Cardiac fibroblast (primary cell): ENCODE data around the gene MEMO1.
"Not testable (repeated sequence)": the region's sequence is repeated elsewhere in the genome, so short reads cannot be mapped to it uniquely, and the experiment has no call there.

Experiments used
- DNase-seq, 2 donors: peaks; one replicate each; pipeline versions ENCODE4 v3.0.0 to v3.0.0-alpha.2; 2010; ENCODE audit warnings: low read depth in 2 of 2
- H3K4me3 ChIP-seq, 2 donors: replicated peaks in 1 of 2; 1 replicate in 1 of 2; 2 replicates in 1 of 2; pipeline ENCODE4 v1.5.1; 2011; ENCODE audit warnings: low read depth in 2 of 2, low read length in 2 of 2, mild to moderate bottlenecking in 2 of 2, moderate library complexity in 1 of 2
- TF ChIP-seq, protein P1 (sequence below): IDR thresholded peaks from one replicate; pipeline ENCODE4 v1.5.1; 2011; ENCODE audit warnings: low read depth, mild to moderate bottlenecking, low read length, inconsistent platforms

MEMO1 gene

DNA sequence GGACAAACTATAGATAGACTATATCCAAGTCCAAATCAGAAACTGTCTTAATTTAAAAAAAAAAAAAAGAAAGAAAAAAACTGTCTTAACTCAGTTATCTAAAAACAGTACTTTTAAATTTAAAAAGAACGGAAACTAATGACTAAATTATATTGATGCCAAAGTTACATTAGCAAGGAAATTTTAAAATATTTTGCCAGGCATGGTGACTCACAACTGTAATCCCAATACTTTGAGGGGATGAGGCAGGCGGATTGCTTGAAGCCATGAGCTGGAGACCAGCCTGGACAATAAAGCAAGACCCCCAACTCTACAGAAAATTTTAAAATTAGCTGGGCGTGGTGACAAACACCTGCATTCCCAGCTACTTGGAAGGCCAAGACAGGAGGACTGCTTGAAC is 30.9 kb downstream of the MEMO1 start:
- TF ChIP-seq, protein P1, sequence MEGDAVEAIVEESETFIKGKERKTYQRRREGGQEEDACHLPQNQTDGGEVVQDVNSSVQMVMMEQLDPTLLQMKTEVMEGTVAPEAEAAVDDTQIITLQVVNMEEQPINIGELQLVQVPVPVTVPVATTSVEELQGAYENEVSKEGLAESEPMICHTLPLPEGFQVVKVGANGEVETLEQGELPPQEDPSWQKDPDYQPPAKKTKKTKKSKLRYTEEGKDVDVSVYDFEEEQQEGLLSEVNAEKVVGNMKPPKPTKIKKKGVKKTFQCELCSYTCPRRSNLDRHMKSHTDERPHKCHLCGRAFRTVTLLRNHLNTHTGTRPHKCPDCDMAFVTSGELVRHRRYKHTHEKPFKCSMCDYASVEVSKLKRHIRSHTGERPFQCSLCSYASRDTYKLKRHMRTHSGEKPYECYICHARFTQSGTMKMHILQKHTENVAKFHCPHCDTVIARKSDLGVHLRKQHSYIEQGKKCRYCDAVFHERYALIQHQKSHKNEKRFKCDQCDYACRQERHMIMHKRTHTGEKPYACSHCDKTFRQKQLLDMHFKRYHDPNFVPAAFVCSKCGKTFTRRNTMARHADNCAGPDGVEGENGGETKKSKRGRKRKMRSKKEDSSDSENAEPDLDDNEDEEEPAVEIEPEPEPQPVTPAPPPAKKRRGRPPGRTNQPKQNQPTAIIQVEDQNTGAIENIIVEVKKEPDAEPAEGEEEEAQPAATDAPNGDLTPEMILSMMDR, result no peak
- no peak overlapping the region for H3K4me3 ChIP-seq
- DNase-seq, result peak in 1 of 2 donors; percentile 45

GRCh38 chr2:31979018-31979417 is 31.8 kb downstream of the MEMO1 start:
- TF ChIP-seq, protein P1, result no peak
- DNase-seq, result no peak
- H3K4me3 ChIP-seq, result no peak overlapping the region

GRCh38 chr2:31978436-31978835 is 32.4 kb downstream of the MEMO1 start:
- DNase-seq, result no peak
- H3K4me3 ChIP-seq, result no peak overlapping the region
- TF ChIP-seq, protein P1, result no peak

DNA sequence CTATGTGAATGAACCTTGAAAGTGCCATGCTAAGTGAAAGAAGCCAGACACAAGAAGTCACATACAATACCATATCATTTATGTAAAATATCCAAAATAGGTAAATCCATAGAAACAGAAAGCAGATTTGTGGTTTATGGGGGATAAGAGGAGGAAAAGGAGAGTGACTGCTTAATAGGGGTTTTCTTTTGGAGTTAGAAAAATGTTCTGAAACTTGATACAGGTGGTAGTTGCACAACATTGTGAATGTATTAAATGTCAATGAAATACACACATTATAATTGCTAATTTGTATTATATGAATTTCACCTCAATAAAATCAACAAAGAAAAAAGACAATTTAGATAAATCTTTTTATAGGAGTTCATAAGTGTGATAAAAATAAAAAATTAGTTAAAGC is 37.1 kb downstream of the MEMO1 start:
- no peak overlapping the region for H3K4me3 ChIP-seq
- no peak for DNase-seq
- TF ChIP-seq, protein P1, result no peak

GRCh38 chr2:31972059-31972458 is 38.7 kb downstream of the MEMO1 start:
- DNase-seq, result no peak
- TF ChIP-seq, protein P1, result no peak
- no peak overlapping the region for H3K4me3 ChIP-seq

DNA sequence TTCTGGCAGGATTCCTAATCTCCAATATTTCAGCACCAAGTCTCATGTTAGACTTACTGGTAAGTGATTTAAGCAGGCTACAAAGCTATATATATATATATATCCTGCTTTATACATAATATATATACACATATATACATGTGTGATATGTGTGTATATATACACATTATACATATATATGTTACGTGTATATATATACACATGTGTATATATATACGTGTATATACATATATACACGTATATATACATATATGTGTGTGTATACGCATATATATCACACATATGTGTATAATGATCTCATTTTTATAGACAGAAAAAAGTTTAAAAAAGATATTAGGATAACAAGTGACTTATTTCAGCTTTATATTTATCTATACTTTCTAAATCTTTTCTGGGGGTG is 41.6 kb downstream of the MEMO1 start:
- TF ChIP-seq, protein P1, result no peak

DNA sequence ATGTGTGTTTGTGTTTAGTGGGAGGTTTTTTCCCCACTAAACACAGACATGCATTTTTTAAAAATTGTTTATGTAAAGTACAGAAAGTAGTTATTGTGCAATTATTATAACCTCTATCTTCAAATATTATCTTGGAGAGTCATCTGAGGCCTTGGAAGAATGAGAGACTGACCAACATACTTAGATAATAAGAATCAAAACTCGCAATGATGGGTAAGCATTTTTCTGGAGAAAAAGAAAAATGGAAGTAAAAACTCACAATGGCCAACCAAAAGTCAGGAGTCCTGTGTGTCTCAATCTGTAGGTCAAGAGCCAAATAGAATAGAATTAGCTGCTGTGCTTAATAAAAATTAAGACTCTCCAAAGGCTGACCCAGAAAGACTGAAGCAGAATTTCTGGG is 43.0 kb downstream of the MEMO1 start:
- no peak overlapping the region for H3K4me3 ChIP-seq

More for the DNA sequence above, 41.6 kb downstream of the MEMO1 start:
- H3K4me3 ChIP-seq, result no peak overlapping the region
- DNase-seq, result no peak

DNA sequence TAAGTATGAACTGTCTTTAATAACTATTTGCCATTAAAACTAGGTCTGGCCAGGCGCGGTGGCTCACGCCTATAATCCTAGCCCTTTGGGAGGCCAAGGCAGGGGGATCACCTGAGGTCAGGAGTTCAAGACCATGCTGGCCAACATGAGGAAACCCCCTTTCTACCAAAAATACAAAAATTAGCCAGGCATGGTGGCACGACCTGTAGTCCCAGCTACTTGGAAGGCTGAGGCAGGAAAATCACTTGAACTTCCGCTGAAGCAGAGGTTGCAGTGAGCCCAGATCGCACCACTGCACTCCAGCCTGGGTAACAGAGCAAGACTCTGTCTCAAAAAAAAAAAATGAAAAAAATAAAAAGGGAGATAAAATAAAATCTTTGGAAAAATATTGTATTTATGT is 44.4 kb downstream of the MEMO1 start:
- not testable (repeated sequence) for H3K4me3 ChIP-seq, DNase-seq

More for the DNA sequence above, 43.0 kb downstream of the MEMO1 start:
- TF ChIP-seq, protein P1, result no peak
- no peak for DNase-seq
